Upper lobe of left lung (tissue), 4 donors: ENCODE data around the gene MAMDC4.

Experiments
- EP300 ChIP-seq, 4 donors: sonication (generic); formaldehyde crosslinking; IDR thresholded peaks; one replicate each; pipeline ENCODE4 v1.5.1; 2017; ENCODE audit warnings: antibody characterized with exemption in 4 of 4, control low read depth in 2 of 4
- POLR2A ChIP-seq, 4 donors: fragments of 450-650 bp; IDR thresholded peaks; one replicate each; pipeline ENCODE4 v1.5.1; 2016 to 2017; ENCODE audit warnings: antibody characterized with exemption in 4 of 4, mild to moderate bottlenecking in 2 of 4

GRCh38 chr9:136840140-136840876, 11.8 kb upstream of the MAMDC4 start:
- TF ChIP-seq POLR2A (IDR thresholded peaks at IDR 0.05) (no peak), EP300 (IDR thresholded peaks at IDR 0.05) (no peak)
